Measurements from ENCODE around the gene ADISSP. TPM values are rescaled to one million over a fixed set of nuclear protein-coding genes. Genes with fewer than 3 reads are reported as not detected.

Gene ADISSP
- total RNA-seq, 4 donors from 2014 or later: 36.1 to 74.7 (median 59.3) TPM

- no peak overlapping the region for H3K4me3 ChIP-seq
- peaks cover 0 to 56% (median 6%) of the 10 kb centered on the region in 3 donors for H3K4me1 ChIP-seq
- H3K9me3 ChIP-seq: no peaks in the 10 kb centered on the region
- no peak for TF ChIP-seq POLR2AphosphoS5 (IDR thresholded peaks at IDR 0.05)
- no peak for TF ChIP-seq POLR2A (IDR thresholded peaks at IDR 0.05)
- TF ChIP-seq EP300 (IDR thresholded peaks at IDR 0.05): no peak
- TF ChIP-seq CTCF (IDR thresholded peaks at IDR 0.05): no peak
- ATAC-seq: no peak
- WGBS, 2 donors (ENCODE audit: low coverage in 1 of 2): 84 to 88% methylated on average over 6 to 7 of the region's 16 CpGs
- peak overlapping the region in 2 of 4 donors; percentile 51 to 57 for H3K27ac ChIP-seq
- peaks cover 13% of the 10 kb centered on the region for H3K27me3 ChIP-seq
- peaks cover 0 to 79% of the 10 kb centered on the region in 2 donors for H3K36me3 ChIP-seq
Measured at GRCh38 chr20:3754276-3754630, 13.3 kb downstream of the ADISSP start.

- peaks cover 0 to 79% of the 10 kb centered on the region in 2 donors for H3K36me3 ChIP-seq
- H3K4me3 ChIP-seq: no peak overlapping the region
- 53 to 79% methylated on average over 6 to 12 of the region's 26 CpGs for WGBS, 2 donors (ENCODE audit: low coverage in 1 of 2)
- H3K27ac ChIP-seq: peak overlapping the region in 3 of 4 donors; percentile 51 to 57 (median 57)
- H3K4me1 ChIP-seq: peaks cover 0 to 51% (median 6%) of the 10 kb centered on the region in 3 donors
- H3K9me3 ChIP-seq: no peaks in the 10 kb centered on the region
- peaks cover 19% of the 10 kb centered on the region for H3K27me3 ChIP-seq
- TF ChIP-seq POLR2A (IDR thresholded peaks at IDR 0.05) (no peak), POLR2AphosphoS5 (IDR thresholded peaks at IDR 0.05) (no peak)
- ATAC-seq: no peak
Measured at GRCh38 chr20:3753501-3754275, 13.9 kb downstream of the ADISSP start.

GRCh38 chr20:3753098-3753497, 14.5 kb downstream of the ADISSP start:
- H3K36me3 ChIP-seq: peaks cover 0 to 79% of the 10 kb centered on the region in 2 donors
- peak overlapping the region in 3 of 4 donors; percentile 57 to 60 (median 57) for H3K27ac ChIP-seq
- WGBS, 2 donors (ENCODE audit: low coverage in 1 of 2): 18% methylated on average over 4 of the region's 4 CpGs; no CpG with 5 or more reads in 1 of the 2 donors
- peaks cover 0 to 48% (median 6%) of the 10 kb centered on the region in 3 donors for H3K4me1 ChIP-seq
- peaks cover 25% of the 10 kb centered on the region for H3K27me3 ChIP-seq
- peak; percentile 77 for ATAC-seq
- peak in 3 of 4 experiments; percentile 70 to 85 (median 84) for TF ChIP-seq CTCF (IDR thresholded peaks at IDR 0.05)
- TF ChIP-seq EP300 (IDR thresholded peaks at IDR 0.05): no peak
- H3K9me3 ChIP-seq: no peaks in the 10 kb centered on the region
- no peak overlapping the region for H3K4me3 ChIP-seq

- Histone ChIP-seq H3K36me3 (peaks cover 0 to 73% of the 10 kb centered on the region in 2 donors), H3K27me3 (peaks cover 26% of the 10 kb centered on the region), H3K4me3 (peak overlapping the region in 1 of 2 donors; percentile 45), H3K27ac (peak overlapping the region in 2 of 4 donors; percentile 57 to 60), H3K9me3 (no peaks in the 10 kb centered on the region), H3K4me1 (peaks cover 0 to 41% (median 6%) of the 10 kb centered on the region in 3 donors)
- ATAC-seq: no peak
- 66% methylated on average over 9 of the region's 13 CpGs; no CpG with 5 or more reads in 1 of the 2 donors for WGBS, 2 donors (ENCODE audit: low coverage in 1 of 2)
- TF ChIP-seq CTCF (IDR thresholded peaks at IDR 0.05) (no peak), EP300 (IDR thresholded peaks at IDR 0.05) (no peak), POLR2A (IDR thresholded peaks at IDR 0.05) (no peak), POLR2AphosphoS5 (IDR thresholded peaks at IDR 0.05) (no peak)
Measured at GRCh38 chr20:3752386-3752759, 15.2 kb downstream of the ADISSP start.

- no peak for TF ChIP-seq POLR2AphosphoS5 (IDR thresholded peaks at IDR 0.05)
- TF ChIP-seq CTCF (IDR thresholded peaks at IDR 0.05): no peak
- TF ChIP-seq POLR2A (IDR thresholded peaks at IDR 0.05): no peak
- TF ChIP-seq EP300 (IDR thresholded peaks at IDR 0.05): no peak
- H3K27me3 ChIP-seq: peaks cover 26% of the 10 kb centered on the region
- no peak for ATAC-seq
- no CpG with 5 or more reads among the region's 95 CpGs for WGBS, 2 donors (ENCODE audit: low coverage in 1 of 2)
- H3K9me3 ChIP-seq: no peaks in the 10 kb centered on the region
- H3K4me1 ChIP-seq: peaks cover 0 to 41% (median 6%) of the 10 kb centered on the region in 3 donors
- peak overlapping the region in 3 of 4 donors; percentile 32 to 60 (median 57) for H3K27ac ChIP-seq
- peaks cover 0 to 68% of the 10 kb centered on the region in 2 donors for H3K36me3 ChIP-seq
- peak overlapping the region; percentile 0 to 45 for H3K4me3 ChIP-seq
Measured at GRCh38 chr20:3751675-3752385, 15.7 kb downstream of the ADISSP start.

All from gastroesophageal sphincter (tissue), 4 donors.